Astrocyte of the hippocampus (primary cell): ENCODE results near the gene C20orf202.
"Not testable (repeated sequence)": the region's sequence is repeated elsewhere in the genome, so short reads cannot be mapped to it uniquely, and the experiment has no call there.

Experiments
- DNase-seq: peaks from one replicate; pipeline ENCODE4 v3.0.0; 2011; ENCODE audit warnings: low read depth, low spot score

The C20orf202 gene

GRCh38 chr20:1247689-1248088 is 44.4 kb downstream of the C20orf202 start:
- DNase-seq, result no peak

GRCh38 chr20:1250282-1250681 is 47.0 kb downstream of the C20orf202 start:
- DNase-seq, result not testable (repeated sequence)

GRCh38 chr20:1252416-1252815 is 49.2 kb downstream of the C20orf202 start:
- no peak for DNase-seq

- no peak for DNase-seq
These were observed 51.0 kb downstream of the C20orf202 start for GRCh38 chr20:1254254-1254653.

GRCh38 chr20:1255675-1256074 is 52.4 kb downstream of the C20orf202 start:
- DNase-seq, result no peak
